Mesothelial cell of epicardium (in vitro differentiated cells): ENCODE measurements around the gene CNTNAP5. TPM values are rescaled to one million over a fixed set of nuclear protein-coding genes. Genes with fewer than 3 reads are reported as not detected.

ENCODE experiments used
- DNase-seq, 2 experiments: peaks; one replicate each; pipeline ENCODE4 v3.0.0; 2021; ENCODE audit warnings: low spot score in 2 of 2; ENCODE audit not compliant: unreplicated experiment in 2 of 2
- H3K27ac Mint-ChIP-seq: 2 replicates; pipeline ENCODE4 v1.8.0; 2021; ENCODE audit warnings: mixed read lengths
- H3K27me3 Mint-ChIP-seq: 2 replicates; pipeline ENCODE4 v1.8.0; 2021; ENCODE audit warnings: low read depth, mixed read lengths
- H3K36me3 Mint-ChIP-seq: 2 replicates; pipeline ENCODE4 v1.8.0; 2021; ENCODE audit warnings: mixed read lengths
- H3K4me1 Mint-ChIP-seq: 2 replicates; pipeline ENCODE4 v1.8.0; 2021; ENCODE audit warnings: mixed read lengths
- H3K4me3 Mint-ChIP-seq: 2 replicates; pipeline ENCODE4 v1.8.0; 2021; ENCODE audit warnings: mild to moderate bottlenecking, moderate library complexity, mixed read lengths
- H3K9me3 Mint-ChIP-seq: 2 replicates; pipeline ENCODE4 v1.8.0; 2021; ENCODE audit warnings: mixed read lengths
- CTCF ChIP-seq: fragments of 200-600 bp; sonication (generic); IDR thresholded peaks from one replicate; pipeline ENCODE4 v1.5.0; 2021; ENCODE audit warnings: antibody characterized with exemption; ENCODE audit not compliant: unreplicated experiment
- total RNA-seq: library from RNA; stranded (reverse); gene quantifications from 3 replicates; pipeline ENCODE4 v1.2.1, GENCODE V29; 2021

CNTNAP5 gene
- total RNA-seq, 1 donor from 2014 or later = 0.22 TPM

- Mint-ChIP-seq H3K4me3 (no peak overlapping the region), H3K4me1 (no peaks in the 10 kb centered on the region), H3K36me3 (no peaks in the 10 kb centered on the region)
Measured at GRCh38 chr2:124639524-124639923, 614.4 kb downstream of the CNTNAP5 start.

GRCh38 chr2:124640221-124640750 lies 615.2 kb downstream of the CNTNAP5 start:
- Mint-ChIP-seq H3K27me3 (peaks cover 3% of the 10 kb centered on the region), H3K27ac (no peak overlapping the region), H3K4me3 (no peak overlapping the region)

More at GRCh38 chr2:124639524-124639923, 614.4 kb downstream of the CNTNAP5 start:
- Mint-ChIP-seq H3K27me3 (peaks cover 3% of the 10 kb centered on the region), H3K9me3 (no peaks in the 10 kb centered on the region), H3K27ac (no peak overlapping the region)
- no peak for TF ChIP-seq CTCF
- no peak for DNase-seq

GRCh38 chr2:124646166-124646815 lies 621.2 kb downstream of the CNTNAP5 start:
- H3K4me3 Mint-ChIP-seq = no peak overlapping the region
- H3K27me3 Mint-ChIP-seq = peaks cover 3% of the 10 kb centered on the region
- no peaks in the 10 kb centered on the region for H3K9me3 Mint-ChIP-seq
- H3K27ac Mint-ChIP-seq = no peak overlapping the region
- TF ChIP-seq CTCF = no peak
- H3K36me3 Mint-ChIP-seq = no peaks in the 10 kb centered on the region
- no peak for DNase-seq
- H3K4me1 Mint-ChIP-seq = no peaks in the 10 kb centered on the region

More at GRCh38 chr2:124640221-124640750, 615.2 kb downstream of the CNTNAP5 start:
- no peak for TF ChIP-seq CTCF
- Mint-ChIP-seq H3K36me3 (no peaks in the 10 kb centered on the region), H3K4me1 (no peaks in the 10 kb centered on the region), H3K9me3 (no peaks in the 10 kb centered on the region)
- DNase-seq = no peak

- Mint-ChIP-seq H3K4me3 (no peak overlapping the region), H3K27me3 (peaks cover 3% of the 10 kb centered on the region), H3K4me1 (no peaks in the 10 kb centered on the region), H3K36me3 (no peaks in the 10 kb centered on the region), H3K27ac (no peak overlapping the region), H3K9me3 (no peaks in the 10 kb centered on the region)
- no peak for TF ChIP-seq CTCF
- DNase-seq = no peak
Measured at GRCh38 chr2:124647245-124647644, 622.2 kb downstream of the CNTNAP5 start.

- TF ChIP-seq CTCF = no peak
- Mint-ChIP-seq H3K27me3 (no peaks in the 10 kb centered on the region), H3K27ac (no peak overlapping the region), H3K4me1 (no peaks in the 10 kb centered on the region), H3K4me3 (no peak overlapping the region), H3K9me3 (no peaks in the 10 kb centered on the region), H3K36me3 (no peaks in the 10 kb centered on the region)
- no peak for DNase-seq
Measured at GRCh38 chr2:124647663-124648062, 622.6 kb downstream of the CNTNAP5 start.
